Measurements from ENCODE around the gene KRT6B.

DNA sequence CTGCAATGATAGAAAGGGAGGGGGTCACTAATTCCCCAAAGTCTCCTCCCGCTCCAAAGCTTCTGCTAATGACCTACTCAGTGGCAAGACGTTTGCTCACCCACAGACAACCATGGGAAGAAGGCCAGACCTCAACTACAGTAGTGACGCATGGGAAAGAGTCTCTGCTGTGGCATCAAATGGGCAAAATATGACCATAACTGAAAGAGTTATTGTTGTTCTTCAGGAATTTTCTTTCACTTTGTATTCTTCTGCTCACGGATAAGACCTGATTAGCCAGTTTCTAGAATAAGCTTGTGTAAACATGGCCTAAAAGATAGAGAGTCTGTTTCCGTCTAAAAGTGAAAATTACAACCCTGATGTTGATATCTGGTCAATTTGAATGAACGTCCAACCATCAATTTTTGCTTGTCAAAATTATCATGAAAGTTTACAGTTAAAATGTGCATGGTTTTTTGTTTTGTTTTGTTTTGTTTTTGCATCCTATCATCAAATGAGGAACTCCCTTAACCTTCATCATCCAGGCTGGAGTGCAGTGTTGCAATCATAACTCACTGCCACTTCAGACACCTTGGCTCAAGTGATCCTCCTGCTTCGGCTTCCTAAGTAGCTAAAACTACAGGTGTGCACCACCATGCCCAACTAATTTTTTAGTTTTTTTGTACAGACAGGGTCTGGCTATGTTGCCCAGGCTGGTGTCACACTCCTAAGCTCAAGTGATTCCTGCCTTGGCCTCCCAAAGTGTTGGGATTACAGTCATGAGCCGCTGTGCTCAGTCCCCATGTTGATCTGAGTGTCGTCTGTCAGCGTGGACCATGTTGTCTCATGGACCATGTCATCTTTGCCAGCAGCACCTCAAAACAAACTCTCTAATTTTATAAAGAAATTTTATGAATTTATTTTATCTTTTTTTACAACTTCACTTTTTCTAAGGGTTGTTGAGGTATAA lies 7.0 kb downstream of the KRT6B start:
- TF ChIP-seq, protein P1, sequence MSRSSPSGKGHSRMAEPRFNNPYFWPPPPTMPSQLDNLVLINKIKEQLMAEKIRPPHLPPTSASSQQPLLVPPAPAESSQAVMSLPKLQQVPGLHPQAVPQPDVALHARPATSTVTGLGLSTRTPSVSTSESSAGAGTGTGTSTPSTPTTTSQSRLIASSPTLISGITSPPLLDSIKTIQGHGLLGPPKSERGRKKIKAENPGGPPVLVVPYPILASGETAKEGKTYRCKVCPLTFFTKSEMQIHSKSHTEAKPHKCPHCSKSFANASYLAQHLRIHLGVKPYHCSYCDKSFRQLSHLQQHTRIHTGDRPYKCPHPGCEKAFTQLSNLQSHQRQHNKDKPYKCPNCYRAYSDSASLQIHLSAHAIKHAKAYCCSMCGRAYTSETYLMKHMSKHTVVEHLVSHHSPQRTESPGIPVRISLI (tag by site-specific recombination; IDR thresholded peaks at IDR 0.05) = no peak
- TF ChIP-seq CTCF (tag by site-specific recombination; IDR thresholded peaks at IDR 0.05) = no peak
- no peak for TF ChIP-seq ZNF830 (tag by site-specific recombination; IDR thresholded peaks at IDR 0.05; ENCODE audit: low read depth)
- no peak for TF ChIP-seq ZNF707 (tag by site-specific recombination; IDR thresholded peaks at IDR 0.05)
- no peak for TF ChIP-seq ZNF660 (tag by site-specific recombination; IDR thresholded peaks at IDR 0.05)
- TF ChIP-seq MYNN (tag by site-specific recombination; IDR thresholded peaks at IDR 0.05; ENCODE audit: borderline replicate concordance) = no peak
- TF ChIP-seq, protein P2, sequence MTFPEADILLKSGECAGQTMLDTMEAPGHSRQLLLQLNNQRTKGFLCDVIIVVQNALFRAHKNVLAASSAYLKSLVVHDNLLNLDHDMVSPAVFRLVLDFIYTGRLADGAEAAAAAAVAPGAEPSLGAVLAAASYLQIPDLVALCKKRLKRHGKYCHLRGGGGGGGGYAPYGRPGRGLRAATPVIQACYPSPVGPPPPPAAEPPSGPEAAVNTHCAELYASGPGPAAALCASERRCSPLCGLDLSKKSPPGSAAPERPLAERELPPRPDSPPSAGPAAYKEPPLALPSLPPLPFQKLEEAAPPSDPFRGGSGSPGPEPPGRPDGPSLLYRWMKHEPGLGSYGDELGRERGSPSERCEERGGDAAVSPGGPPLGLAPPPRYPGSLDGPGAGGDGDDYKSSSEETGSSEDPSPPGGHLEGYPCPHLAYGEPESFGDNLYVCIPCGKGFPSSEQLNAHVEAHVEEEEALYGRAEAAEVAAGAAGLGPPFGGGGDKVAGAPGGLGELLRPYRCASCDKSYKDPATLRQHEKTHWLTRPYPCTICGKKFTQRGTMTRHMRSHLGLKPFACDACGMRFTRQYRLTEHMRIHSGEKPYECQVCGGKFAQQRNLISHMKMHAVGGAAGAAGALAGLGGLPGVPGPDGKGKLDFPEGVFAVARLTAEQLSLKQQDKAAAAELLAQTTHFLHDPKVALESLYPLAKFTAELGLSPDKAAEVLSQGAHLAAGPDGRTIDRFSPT (tag by site-specific recombination; IDR thresholded peaks at IDR 0.05) = no peak
- TF ChIP-seq, protein P3, sequence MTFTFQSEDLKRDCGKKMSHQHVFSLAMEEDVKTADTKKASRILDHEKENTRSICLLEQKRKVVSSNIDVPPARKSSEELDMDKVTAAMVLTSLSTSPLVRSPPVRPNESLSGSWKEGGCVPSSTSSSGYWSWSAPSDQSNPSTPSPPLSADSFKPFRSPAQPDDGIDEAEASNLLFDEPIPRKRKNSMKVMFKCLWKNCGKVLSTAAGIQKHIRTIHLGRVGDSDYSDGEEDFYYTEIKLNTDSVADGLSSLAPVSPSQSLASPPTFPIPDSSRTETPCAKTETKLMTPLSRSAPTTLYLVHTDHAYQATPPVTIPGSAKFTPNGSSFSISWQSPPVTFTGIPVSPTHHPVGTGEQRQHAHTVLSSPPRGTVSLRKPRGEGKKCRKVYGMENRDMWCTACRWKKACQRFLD (tag by site-specific recombination; IDR thresholded peaks at IDR 0.05) = no peak
- TF ChIP-seq TSHZ1 (tag by site-specific recombination; IDR thresholded peaks at IDR 0.05; ENCODE audit: borderline replicate concordance) = no peak
- TF ChIP-seq ZNF155 (tag by site-specific recombination; IDR thresholded peaks at IDR 0.05) = no peak
- TF ChIP-seq TCF7L2 (IDR thresholded peaks at IDR 0.05; ENCODE audit: borderline replicate concordance, low read depth, low read length) = no peak
- TF ChIP-seq ZNF175 (tag by site-specific recombination; IDR thresholded peaks at IDR 0.05) = no peak
- no peak for TF ChIP-seq RBAK (tag by site-specific recombination; IDR thresholded peaks at IDR 0.05)
- TF ChIP-seq ZSCAN16 (tag by site-specific recombination; IDR thresholded peaks at IDR 0.05) = no peak

Data from HEK293 (cell line).